ENCODE results near the gene NBAS. TPM values are rescaled to one million over a fixed set of nuclear protein-coding genes. Genes with fewer than 3 reads are reported as not detected.

Gene NBAS
- total RNA-seq, 1 experiment from 2014 or later: 30.4 TPM

DNA sequence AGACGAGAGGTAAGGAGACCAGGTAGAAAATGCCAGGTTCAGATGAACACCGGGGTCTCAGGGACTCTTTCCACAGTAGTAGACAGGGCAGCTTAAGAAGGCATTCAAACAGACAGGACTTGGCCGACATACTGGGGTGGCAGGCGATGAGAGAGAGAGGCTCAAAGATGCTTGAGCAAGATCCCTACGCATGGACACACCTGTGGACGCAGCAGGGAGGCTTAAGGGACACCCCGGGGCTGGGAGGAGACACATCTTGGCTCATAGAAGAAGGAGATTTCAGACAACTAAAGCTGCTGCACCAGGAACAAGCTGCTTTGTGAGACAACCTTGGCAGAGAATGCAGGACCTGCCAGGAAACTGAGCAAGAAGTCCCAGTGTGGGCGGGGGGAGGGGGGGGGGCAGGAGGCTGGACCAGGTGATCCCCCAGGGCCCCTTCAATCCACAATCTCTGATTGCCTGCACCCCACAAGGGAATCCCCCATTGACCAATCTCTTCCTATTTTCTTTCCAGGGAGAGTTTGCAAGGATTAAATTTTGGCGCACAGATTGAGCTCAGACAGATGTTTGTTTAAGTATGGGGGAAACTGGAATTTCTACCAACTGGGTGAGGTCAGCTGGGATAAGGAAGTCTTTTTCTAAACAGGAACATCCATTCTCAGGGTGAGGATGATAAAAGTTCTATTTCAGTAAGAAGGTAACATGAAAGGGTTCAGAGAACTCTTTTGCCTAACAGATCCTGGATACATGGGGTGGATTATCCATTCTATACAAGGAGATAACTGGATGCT lies 400.7 kb downstream of the NBAS start:
- H3K27ac ChIP-seq (ENCODE audit: low read length): no peak overlapping the region
- H3K79me2 ChIP-seq (ENCODE audit: low read length): no peaks in the 10 kb centered on the region
- no peaks in the 10 kb centered on the region for H3K27me3 ChIP-seq (ENCODE audit: low read length)
- H4K20me1 ChIP-seq (ENCODE audit: insufficient read depth, low read depth, low read length): no peaks in the 10 kb centered on the region
- H3K4me3 ChIP-seq (ENCODE audit: low read length): no peak overlapping the region
- no peaks in the 10 kb centered on the region for H3K9me3 ChIP-seq (ENCODE audit: low read length)
- no peak overlapping the region for H3K9ac ChIP-seq (ENCODE audit: low read length)
- no peak overlapping the region for H3K4me2 ChIP-seq (ENCODE audit: low read depth, low read length, poor library complexity, severe bottlenecking)
- no peaks in the 10 kb centered on the region for H3K9me2 ChIP-seq (replicated peaks; ENCODE audit: insufficient read depth, low read length)
- H2AFZ ChIP-seq (ENCODE audit: low read length): no peak overlapping the region
- no peaks in the 10 kb centered on the region for H3K36me3 ChIP-seq (ENCODE audit: insufficient read depth, low read length)
- DNase-seq: no peak
- peaks cover 19% of the 10 kb centered on the region for H3K4me1 ChIP-seq (ENCODE audit: low read length)

DNA sequence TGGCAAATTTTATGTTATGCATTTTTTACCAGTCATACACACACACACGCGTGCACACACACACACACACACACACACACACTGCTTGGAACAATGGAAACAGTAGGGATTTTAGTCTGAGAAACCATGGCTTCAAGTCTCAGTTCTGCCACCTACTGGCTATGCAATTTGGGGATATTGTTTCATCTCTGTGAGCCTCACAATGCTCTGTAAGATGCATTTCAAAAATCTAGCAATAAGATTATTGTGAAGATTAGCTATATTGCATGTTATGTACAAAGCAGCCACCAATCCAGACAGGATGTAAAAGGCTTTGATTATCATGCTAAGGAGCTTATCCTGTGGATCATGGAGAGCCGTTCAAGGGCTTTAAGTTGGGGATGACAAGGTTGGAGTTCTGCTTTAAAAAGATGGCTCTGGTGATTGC lies 401.4 kb downstream of the NBAS start:
- H3K27me3 ChIP-seq (ENCODE audit: low read length): no peaks in the 10 kb centered on the region
- H3K4me3 ChIP-seq (ENCODE audit: low read length): no peak overlapping the region
- H3K9me3 ChIP-seq (ENCODE audit: low read length): no peaks in the 10 kb centered on the region
- peaks cover 19% of the 10 kb centered on the region for H3K4me1 ChIP-seq (ENCODE audit: low read length)
- no peak overlapping the region for H2AFZ ChIP-seq (ENCODE audit: low read length)
- H3K36me3 ChIP-seq (ENCODE audit: insufficient read depth, low read length): no peaks in the 10 kb centered on the region
- H3K79me2 ChIP-seq (ENCODE audit: low read length): no peaks in the 10 kb centered on the region
- no peak overlapping the region for H3K4me2 ChIP-seq (ENCODE audit: low read depth, low read length, poor library complexity, severe bottlenecking)
- DNase-seq: peak; percentile 83
- H3K27ac ChIP-seq (ENCODE audit: low read length): no peak overlapping the region
- no peak overlapping the region for H3K9ac ChIP-seq (ENCODE audit: low read length)
- no peaks in the 10 kb centered on the region for H4K20me1 ChIP-seq (ENCODE audit: insufficient read depth, low read depth, low read length)
- H3K9me2 ChIP-seq (replicated peaks; ENCODE audit: insufficient read depth, low read length): no peaks in the 10 kb centered on the region

GRCh38 chr2:15159206-15159605 lies 401.9 kb downstream of the NBAS start:
- H3K27me3 ChIP-seq (ENCODE audit: low read length): no peaks in the 10 kb centered on the region
- H3K4me2 ChIP-seq (ENCODE audit: low read depth, low read length, poor library complexity, severe bottlenecking): no peak overlapping the region
- H3K9me2 ChIP-seq (replicated peaks; ENCODE audit: insufficient read depth, low read length): no peaks in the 10 kb centered on the region
- no peak overlapping the region for H3K9ac ChIP-seq (ENCODE audit: low read length)
- 0 out of 2 replicates have a peak overlapping the region, but pooled peaks have one; percentile 3 for H2AFZ ChIP-seq (ENCODE audit: low read length)
- no peaks in the 10 kb centered on the region for H3K36me3 ChIP-seq (ENCODE audit: insufficient read depth, low read length)
- H3K4me1 ChIP-seq (ENCODE audit: low read length): peaks cover 19% of the 10 kb centered on the region
- no peak overlapping the region for H3K4me3 ChIP-seq (ENCODE audit: low read length)
- no peak for DNase-seq
- no peak overlapping the region for H3K27ac ChIP-seq (ENCODE audit: low read length)
- H3K9me3 ChIP-seq (ENCODE audit: low read length): no peaks in the 10 kb centered on the region
- no peaks in the 10 kb centered on the region for H3K79me2 ChIP-seq (ENCODE audit: low read length)
- H4K20me1 ChIP-seq (ENCODE audit: insufficient read depth, low read depth, low read length): no peaks in the 10 kb centered on the region

DNA sequence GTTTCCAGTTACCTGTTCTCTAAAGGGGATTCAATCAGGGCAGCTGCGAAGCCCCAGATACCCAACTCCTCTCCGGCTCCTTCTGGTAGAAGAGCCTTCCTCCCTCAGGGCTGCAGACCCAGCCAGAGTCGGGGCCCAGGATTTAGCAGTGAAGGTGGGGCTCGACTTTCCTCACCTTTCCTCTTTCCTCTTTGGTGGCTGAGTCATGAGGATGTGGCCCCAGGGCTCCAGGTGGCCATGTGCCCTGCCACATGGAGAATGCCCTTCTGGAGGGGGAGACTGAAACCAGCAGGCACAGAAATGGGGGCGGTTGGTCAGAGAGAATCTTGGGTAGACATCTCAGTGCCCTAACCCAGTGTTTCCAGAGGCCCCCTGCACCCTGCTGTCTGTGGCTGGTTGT lies 402.6 kb downstream of the NBAS start:
- no peak for DNase-seq
- no peaks in the 10 kb centered on the region for H3K36me3 ChIP-seq (ENCODE audit: insufficient read depth, low read length)
- H3K4me1 ChIP-seq (ENCODE audit: low read length): peaks cover 19% of the 10 kb centered on the region
- no peak overlapping the region for H2AFZ ChIP-seq (ENCODE audit: low read length)
- no peaks in the 10 kb centered on the region for H3K9me3 ChIP-seq (ENCODE audit: low read length)
- H3K27ac ChIP-seq (ENCODE audit: low read length): no peak overlapping the region
- H3K79me2 ChIP-seq (ENCODE audit: low read length): no peaks in the 10 kb centered on the region
- H3K9me2 ChIP-seq (replicated peaks; ENCODE audit: insufficient read depth, low read length): no peaks in the 10 kb centered on the region
- H4K20me1 ChIP-seq (ENCODE audit: insufficient read depth, low read depth, low read length): no peaks in the 10 kb centered on the region
- H3K27me3 ChIP-seq (ENCODE audit: low read length): no peaks in the 10 kb centered on the region
- H3K4me3 ChIP-seq (ENCODE audit: low read length): no peak overlapping the region
- H3K9ac ChIP-seq (ENCODE audit: low read length): no peak overlapping the region
- no peak overlapping the region for H3K4me2 ChIP-seq (ENCODE audit: low read depth, low read length, poor library complexity, severe bottlenecking)

GRCh38 chr2:15158100-15158499 lies 403.0 kb downstream of the NBAS start:
- Histone ChIP-seq H3K27me3 (ENCODE audit: low read length) (no peaks in the 10 kb centered on the region), H3K4me2 (ENCODE audit: low read depth, low read length, poor library complexity, severe bottlenecking) (no peak overlapping the region), H3K4me1 (ENCODE audit: low read length) (peaks cover 19% of the 10 kb centered on the region), H3K9me2 (replicated peaks; ENCODE audit: insufficient read depth, low read length) (no peaks in the 10 kb centered on the region), H3K9me3 (ENCODE audit: low read length) (no peaks in the 10 kb centered on the region), H3K79me2 (ENCODE audit: low read length) (no peaks in the 10 kb centered on the region), H3K4me3 (ENCODE audit: low read length) (no peak overlapping the region), H3K9ac (ENCODE audit: low read length) (no peak overlapping the region), H3K27ac (ENCODE audit: low read length) (no peak overlapping the region), H3K36me3 (ENCODE audit: insufficient read depth, low read length) (no peaks in the 10 kb centered on the region), H2AFZ (ENCODE audit: low read length) (no peak overlapping the region), H4K20me1 (ENCODE audit: insufficient read depth, low read depth, low read length) (no peaks in the 10 kb centered on the region)
- no peak for DNase-seq

DNA sequence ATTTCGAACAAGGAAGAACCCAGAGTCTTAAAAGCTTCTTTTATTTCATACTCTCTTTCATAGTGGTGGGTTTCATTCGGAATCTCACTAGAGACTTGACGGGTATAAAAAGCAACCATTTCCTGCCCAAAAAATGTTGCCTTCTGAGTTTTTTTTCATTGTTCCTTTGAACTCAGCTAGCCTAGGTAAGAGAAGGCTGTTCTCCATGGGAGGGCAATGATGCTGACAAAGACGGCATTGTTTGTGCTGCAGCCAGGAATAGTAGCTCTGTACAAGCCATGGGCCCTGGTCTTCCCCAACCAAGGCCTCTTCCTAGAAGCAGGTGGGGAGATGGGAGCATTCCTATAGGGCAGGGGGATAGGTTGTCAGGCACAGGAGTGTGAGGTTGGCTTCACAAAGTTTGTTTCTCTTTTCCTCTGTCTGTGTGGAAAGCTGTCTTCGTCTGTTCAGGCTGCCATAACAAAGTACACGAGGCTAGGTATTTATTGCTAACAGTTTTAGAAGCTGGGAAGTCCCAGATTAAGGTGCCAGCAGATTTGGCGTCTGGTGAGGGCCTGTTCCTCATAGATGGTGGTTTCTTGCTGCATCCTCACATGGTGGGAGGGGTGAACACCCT lies 405.1 kb downstream of the NBAS start:
- DNase-seq: no peak

GRCh38 chr2:15154297-15154696 lies 406.8 kb downstream of the NBAS start:
- Histone ChIP-seq H3K9me3 (ENCODE audit: low read length) (no peaks in the 10 kb centered on the region), H4K20me1 (ENCODE audit: insufficient read depth, low read depth, low read length) (no peaks in the 10 kb centered on the region), H3K9me2 (replicated peaks; ENCODE audit: insufficient read depth, low read length) (no peaks in the 10 kb centered on the region), H3K4me1 (ENCODE audit: low read length) (peaks cover 15% of the 10 kb centered on the region), H3K27ac (ENCODE audit: low read length) (no peak overlapping the region), H2AFZ (ENCODE audit: low read length) (no peak overlapping the region), H3K79me2 (ENCODE audit: low read length) (no peaks in the 10 kb centered on the region), H3K27me3 (ENCODE audit: low read length) (no peaks in the 10 kb centered on the region), H3K4me3 (ENCODE audit: low read length) (no peak overlapping the region), H3K36me3 (ENCODE audit: insufficient read depth, low read length) (no peaks in the 10 kb centered on the region), H3K4me2 (ENCODE audit: low read depth, low read length, poor library complexity, severe bottlenecking) (no peak overlapping the region), H3K9ac (ENCODE audit: low read length) (no peak overlapping the region)
- DNase-seq: no peak

More for the DNA sequence above, 405.1 kb downstream of the NBAS start:
- H3K9ac ChIP-seq (ENCODE audit: low read length): no peak overlapping the region
- H3K79me2 ChIP-seq (ENCODE audit: low read length): no peaks in the 10 kb centered on the region
- no peaks in the 10 kb centered on the region for H3K27me3 ChIP-seq (ENCODE audit: low read length)
- no peaks in the 10 kb centered on the region for H3K9me3 ChIP-seq (ENCODE audit: low read length)
- no peak overlapping the region for H3K4me3 ChIP-seq (ENCODE audit: low read length)
- peaks cover 19% of the 10 kb centered on the region for H3K4me1 ChIP-seq (ENCODE audit: low read length)
- H3K27ac ChIP-seq (ENCODE audit: low read length): no peak overlapping the region
- H3K9me2 ChIP-seq (replicated peaks; ENCODE audit: insufficient read depth, low read length): no peaks in the 10 kb centered on the region
- H2AFZ ChIP-seq (ENCODE audit: low read length): no peak overlapping the region
- no peaks in the 10 kb centered on the region for H4K20me1 ChIP-seq (ENCODE audit: insufficient read depth, low read depth, low read length)
- no peaks in the 10 kb centered on the region for H3K36me3 ChIP-seq (ENCODE audit: insufficient read depth, low read length)
- H3K4me2 ChIP-seq (ENCODE audit: low read depth, low read length, poor library complexity, severe bottlenecking): no peak overlapping the region

- H3K4me2 ChIP-seq (ENCODE audit: low read depth, low read length, poor library complexity, severe bottlenecking): no peak overlapping the region
- peaks cover 5% of the 10 kb centered on the region for H3K4me1 ChIP-seq (ENCODE audit: low read length)
- H3K4me3 ChIP-seq (ENCODE audit: low read length): no peak overlapping the region
- no peaks in the 10 kb centered on the region for H3K79me2 ChIP-seq (ENCODE audit: low read length)
- H3K27me3 ChIP-seq (ENCODE audit: low read length): no peaks in the 10 kb centered on the region
- H3K9ac ChIP-seq (ENCODE audit: low read length): no peak overlapping the region
- H4K20me1 ChIP-seq (ENCODE audit: insufficient read depth, low read depth, low read length): no peaks in the 10 kb centered on the region
- DNase-seq: no peak
- H3K9me2 ChIP-seq (replicated peaks; ENCODE audit: insufficient read depth, low read length): no peaks in the 10 kb centered on the region
- no peaks in the 10 kb centered on the region for H3K9me3 ChIP-seq (ENCODE audit: low read length)
- no peaks in the 10 kb centered on the region for H3K36me3 ChIP-seq (ENCODE audit: insufficient read depth, low read length)
- no peak overlapping the region for H2AFZ ChIP-seq (ENCODE audit: low read length)
- H3K27ac ChIP-seq (ENCODE audit: low read length): no peak overlapping the region
Measured at GRCh38 chr2:15152382-15152781, 408.8 kb downstream of the NBAS start.

Measured in Karpas-422 (cell line).